Spleen (tissue), 7 donors: ENCODE measurements around the gene DAB2IP.

Experiments used
- POLR2A ChIP-seq, 3 donors: fragments of 450-650 bp; IDR thresholded peaks; one replicate each; pipeline ENCODE4 v1.5.1; 2017; ENCODE audit warnings: antibody characterized with exemption in 3 of 3, mild to moderate bottlenecking in 1 of 3
- POLR2AphosphoS5 ChIP-seq, 3 donors: sonication (generic); formaldehyde crosslinking; IDR thresholded peaks; one replicate each; pipeline ENCODE4 v1.5.1; 2017; ENCODE audit warnings: antibody characterized with exemption in 3 of 3
- TF ChIP-seq, protein P1 (sequence below), 11 experiments: fragments of 200-600 bp in 7 of 11; fragments of 450-650 bp in 4 of 11; sonication (generic) in 4 of 11; IDR thresholded peaks in 8 of 11; conservative IDR thresholded peaks in 3 of 11; 1 replicate in 7 of 11; 2 replicates in 4 of 11; pipeline versions ENCODE4 v1.4.0 to v1.8.0; 2016 to 2021; ENCODE audit warnings: antibody characterized with exemption in 11 of 11, inconsistent platforms in 4 of 11, mild to moderate bottlenecking in 1 of 11
- donor health status: DM: no; HTN: no; CAD: no; lungs with moderate emphysema.
- donor health status: DM: no; HTN: no; CAD: no.
- donor health status: DM: no; HTN: no; CAD: no.

DNA sequence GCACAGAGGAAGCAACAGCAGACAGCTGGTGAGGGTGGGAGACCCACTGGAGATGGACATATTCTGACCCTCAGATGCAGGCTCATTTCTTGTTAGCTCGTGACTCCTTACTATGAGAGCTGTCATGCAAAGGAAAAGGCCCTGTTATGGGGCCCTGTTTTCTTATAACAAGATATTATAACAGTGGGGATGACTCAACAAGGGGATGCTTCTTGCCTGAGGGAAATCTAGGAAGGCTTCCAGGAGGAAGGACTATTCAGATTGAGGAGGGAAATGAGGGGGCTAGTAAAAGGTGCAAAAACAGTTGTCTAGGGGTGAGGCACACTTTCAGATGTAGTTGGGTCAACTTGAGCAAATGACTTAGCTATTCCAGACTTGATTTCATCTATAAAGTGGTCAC lies 83.0 kb downstream of the DAB2IP start:
- TF ChIP-seq, protein P1, sequence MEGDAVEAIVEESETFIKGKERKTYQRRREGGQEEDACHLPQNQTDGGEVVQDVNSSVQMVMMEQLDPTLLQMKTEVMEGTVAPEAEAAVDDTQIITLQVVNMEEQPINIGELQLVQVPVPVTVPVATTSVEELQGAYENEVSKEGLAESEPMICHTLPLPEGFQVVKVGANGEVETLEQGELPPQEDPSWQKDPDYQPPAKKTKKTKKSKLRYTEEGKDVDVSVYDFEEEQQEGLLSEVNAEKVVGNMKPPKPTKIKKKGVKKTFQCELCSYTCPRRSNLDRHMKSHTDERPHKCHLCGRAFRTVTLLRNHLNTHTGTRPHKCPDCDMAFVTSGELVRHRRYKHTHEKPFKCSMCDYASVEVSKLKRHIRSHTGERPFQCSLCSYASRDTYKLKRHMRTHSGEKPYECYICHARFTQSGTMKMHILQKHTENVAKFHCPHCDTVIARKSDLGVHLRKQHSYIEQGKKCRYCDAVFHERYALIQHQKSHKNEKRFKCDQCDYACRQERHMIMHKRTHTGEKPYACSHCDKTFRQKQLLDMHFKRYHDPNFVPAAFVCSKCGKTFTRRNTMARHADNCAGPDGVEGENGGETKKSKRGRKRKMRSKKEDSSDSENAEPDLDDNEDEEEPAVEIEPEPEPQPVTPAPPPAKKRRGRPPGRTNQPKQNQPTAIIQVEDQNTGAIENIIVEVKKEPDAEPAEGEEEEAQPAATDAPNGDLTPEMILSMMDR (IDR thresholded peaks at IDR 0.05 in 8 of 11, conservative IDR thresholded peaks at IDR 0.05 in 3 of 11): no peak
- TF ChIP-seq POLR2A (IDR thresholded peaks at IDR 0.05): no peak
- TF ChIP-seq POLR2AphosphoS5 (IDR thresholded peaks at IDR 0.05): no peak
